AG04449 (cell line): Measurements from ENCODE around the gene VSX1.

Experiments
- CTCF ChIA-PET: fragments of 350-600 bp; formaldehyde crosslinking; extraction: SDS; loops from one replicate; lab custom pipeline; 2021; ENCODE audit warnings: antibody characterized with exemption; lab: Yijun Ruan, JAX
- POLR2A ChIA-PET: fragments of 400-600, 350-600 bp; formaldehyde crosslinking; extraction: SDS; loops from one replicate; lab custom pipeline; 2020; ENCODE audit warnings: antibody characterized with exemption, inconsistent platforms; lab: Yijun Ruan, JAX
- DNase-seq: peaks from one replicate; pipeline ENCODE4 v3.0.0-alpha.2; 2010; ENCODE audit warnings: low read depth, low spot score
- H3K4me3 ChIP-seq: 2 replicates; pipeline ENCODE4 v1.5.1; 2011; ENCODE audit warnings: low read depth, mild to moderate bottlenecking, control low read depth, low read length
- CTCF ChIP-seq: IDR thresholded peaks from one replicate; pipeline ENCODE4 v1.5.1; 2011; ENCODE audit warnings: mild to moderate bottlenecking, moderate library complexity, low read length, control low read depth, inconsistent platforms; ENCODE audit not compliant: insufficient read depth; ENCODE audit errors: missing control alignments

VSX1 gene

GRCh38 chr20:25044660-25045342 is 37.1 kb downstream of the VSX1 start:
- no peak overlapping the region for H3K4me3 ChIP-seq
- POLR2A ChIA-PET, result no interaction called here
- DNase-seq, result no peak
- CTCF ChIA-PET, result interaction anchor here (1.0 kb wide), 1 partner anchor 9 kb away, joined by 4 read pairs; no protein-coding TSS in a partner anchor
- TF ChIP-seq CTCF, result no peak

DNA sequence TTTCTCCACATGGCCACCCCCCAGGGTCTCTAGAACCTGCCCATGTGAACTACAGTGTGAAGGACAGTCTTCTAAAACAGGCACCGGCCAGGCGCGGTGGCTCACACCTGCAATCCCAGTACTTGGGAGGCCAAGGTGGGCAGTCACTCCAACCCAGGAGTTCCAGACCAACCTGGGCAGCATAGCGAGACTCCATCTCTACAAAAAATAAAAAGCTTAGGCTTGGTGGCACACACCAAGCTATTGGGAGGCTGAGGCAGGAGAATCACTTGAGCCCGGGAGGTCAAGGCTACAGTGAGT is 37.7 kb downstream of the VSX1 start:
- CTCF ChIA-PET, result no interaction called here
- TF ChIP-seq CTCF, result no peak
- no peak for DNase-seq
- POLR2A ChIA-PET, result no interaction called here
- H3K4me3 ChIP-seq, result no peak overlapping the region

- no peak overlapping the region for H3K4me3 ChIP-seq
- no peak for DNase-seq
- CTCF ChIA-PET, result interaction anchor here (0.8 kb wide), 1 partner anchor 21 kb away, joined by 3 read pairs; no protein-coding TSS in a partner anchor
- POLR2A ChIA-PET, result no interaction called here
- TF ChIP-seq CTCF, result no peak
Observed at GRCh38 chr20:25043499-25044260, 38.3 kb downstream of the VSX1 start.

- DNase-seq, result no peak
- ChIA-PET CTCF (interaction anchor here (0.8 kb wide), 2 partner anchors 20 to 22 kb away, joined by 3 read pairs; no protein-coding TSS in a partner anchor), POLR2A (no interaction called here)
- TF ChIP-seq CTCF, result no peak
- H3K4me3 ChIP-seq, result no peak overlapping the region
Observed at GRCh38 chr20:25042531-25043498, 39.1 kb downstream of the VSX1 start.

GRCh38 chr20:25041813-25042530 is 40.0 kb downstream of the VSX1 start:
- no peak for TF ChIP-seq CTCF
- DNase-seq, result no peak
- ChIA-PET POLR2A (no interaction called here), CTCF (interaction anchor here (0.8 kb wide), 1 partner anchor 21 kb away, joined by 3 read pairs; no protein-coding TSS in a partner anchor)
- no peak overlapping the region for H3K4me3 ChIP-seq
